ENCODE data around the gene PELO. TPM values are rescaled to one million over a fixed set of nuclear protein-coding genes. Genes with fewer than 3 reads are reported as not detected.

The PELO gene
- total and polyA plus RNA-seq, 2 donors: 38.0 to 58.7 TPM

DNA sequence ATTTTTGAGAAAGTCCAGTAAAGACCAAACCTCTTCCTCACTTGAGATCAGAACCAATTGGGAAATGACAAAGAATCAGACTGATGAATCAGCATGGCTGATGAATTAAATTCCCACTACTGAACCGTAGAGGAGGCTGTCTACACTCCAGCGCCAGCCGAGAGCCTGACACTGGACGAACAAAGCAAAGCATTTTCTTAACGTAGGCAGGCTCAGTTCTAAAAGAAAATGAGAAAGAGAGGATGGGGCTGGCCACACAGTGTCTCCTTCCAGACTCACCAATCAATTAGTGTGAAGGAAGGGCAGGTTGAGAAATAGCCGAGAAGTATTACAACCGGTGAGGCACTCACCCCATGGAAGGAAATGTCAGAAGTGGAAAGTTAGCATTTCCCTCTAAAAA is 49.4 kb downstream of the PELO start:
- WGBS: 53% methylated on average over 7 of the region's 7 CpGs
- H3K4me1 ChIP-seq (ENCODE audit: insufficient read depth): peaks cover 2% of the 10 kb centered on the region
- no peak overlapping the region for H3K4me3 ChIP-seq (ENCODE audit: low read depth, low read length)
- no peaks in the 10 kb centered on the region for H3K36me3 ChIP-seq (ENCODE audit: insufficient read depth)
- H3K27ac ChIP-seq (ENCODE audit: low read depth): peak overlapping the region; percentile 5
- no peak for DNase-seq (ENCODE audit: extremely low spot score)

Other genes with a start within 250 kb of the PELO start
- gene ITGA1, start within 50 bp of the PELO start, total RNA-seq: 303 TPM
- 53.9 TPM for gene ITGA1, start within 50 bp of the PELO start, polyA plus RNA-seq
- 21.1 TPM for gene ITGA2, start 201.4 kb downstream of the PELO start, total RNA-seq
- 3.4 TPM for gene ITGA2, start 201.4 kb downstream of the PELO start, polyA plus RNA-seq